H9 (cell line): ENCODE data around the gene KLK10. TPM values are rescaled to one million over a fixed set of nuclear protein-coding genes. Genes with fewer than 3 reads are reported as not detected.

Experiments used
- DNase-seq: peaks from one replicate; pipeline ENCODE4 v3.0.0-alpha.2; 2017
- H2AFZ ChIP-seq: one replicate; pipeline ENCODE4 v1.6.1; 2013; ENCODE audit warnings: mild to moderate bottlenecking, low read length, control low read depth, moderate library complexity
- H2AK5ac ChIP-seq: 2 replicates; pipeline ENCODE4 v1.6.1; 2013; ENCODE audit warnings: low read length, control low read depth, mixed read lengths; ENCODE audit not compliant: insufficient read length
- H2BK120ac ChIP-seq: one replicate; pipeline ENCODE4 v1.6.1; 2013; ENCODE audit warnings: low read depth, mild to moderate bottlenecking, low read length, control low read depth, inconsistent platforms; ENCODE audit not compliant: poor library complexity, severe bottlenecking
- H2BK12ac ChIP-seq: 2 replicates; pipeline ENCODE4 v1.6.1; 2013; ENCODE audit warnings: low read length, control low read depth, mixed read lengths, low read depth; ENCODE audit not compliant: insufficient read length
- H2BK15ac ChIP-seq: 2 replicates; pipeline ENCODE4 v1.6.1; 2013; ENCODE audit warnings: low read depth, low read length, control low read depth
- H2BK20ac ChIP-seq: one replicate; pipeline ENCODE4 v1.6.1; 2013; ENCODE audit warnings: low read depth, mild to moderate bottlenecking, low read length, control low read depth, inconsistent platforms; ENCODE audit not compliant: poor library complexity, severe bottlenecking
- H2BK5ac ChIP-seq: 2 replicates; pipeline ENCODE4 v1.6.1; 2013; ENCODE audit warnings: low read length, control low read depth, mixed read lengths; ENCODE audit not compliant: insufficient read length
- H3K14ac ChIP-seq: 2 replicates; pipeline ENCODE4 v1.6.1; 2013; ENCODE audit warnings: low read length, control low read depth; ENCODE audit not compliant: insufficient read depth
- H3K18ac ChIP-seq: 2 replicates; pipeline ENCODE4 v1.6.1; 2013; ENCODE audit warnings: low read depth, mild to moderate bottlenecking, mixed read lengths, low read length, control low read depth; ENCODE audit not compliant: insufficient read length
- H3K23ac ChIP-seq: 2 replicates; pipeline ENCODE4 v1.6.1; 2013; ENCODE audit warnings: low read length, control low read depth, mixed read lengths, low read depth; ENCODE audit not compliant: insufficient read length
- H3K23me2 ChIP-seq: 2 replicates; pipeline ENCODE4 v1.6.1; 2013; ENCODE audit warnings: low read depth, mild to moderate bottlenecking, mixed read lengths, low read length, control low read depth; ENCODE audit not compliant: insufficient read length, poor library complexity, severe bottlenecking
- H3K27ac ChIP-seq: 2 replicates; pipeline ENCODE4 v1.5.1; 2013; ENCODE audit warnings: low read length, control low read depth, mixed read lengths, low read depth; ENCODE audit not compliant: insufficient read length
- H3K27me3 ChIP-seq: 2 replicates; pipeline ENCODE4 v1.6.1; 2013; ENCODE audit warnings: low read length, control low read depth, inconsistent platforms; ENCODE audit not compliant: insufficient read depth
- H3K4ac ChIP-seq: 2 replicates; pipeline ENCODE4 v1.6.1; 2013; ENCODE audit warnings: low read depth, mild to moderate bottlenecking, control low read depth, inconsistent platforms, low read length, moderate library complexity
- H3K4me1 ChIP-seq: 2 replicates; pipeline ENCODE4 v1.6.1; 2013; ENCODE audit warnings: low read length, control low read depth, inconsistent platforms; ENCODE audit not compliant: insufficient read depth
- H3K4me2 ChIP-seq: 2 replicates; pipeline ENCODE4 v1.6.1; 2013; ENCODE audit warnings: low read length, control low read depth, mixed read lengths; ENCODE audit not compliant: insufficient read length, insufficient read depth
- H3K56ac ChIP-seq: 2 replicates; pipeline ENCODE4 v1.6.1; 2013; ENCODE audit warnings: low read depth, mild to moderate bottlenecking, mixed read lengths, low read length, control low read depth; ENCODE audit not compliant: insufficient read length
- H3K79me1 ChIP-seq: 2 replicates; pipeline ENCODE4 v1.6.1; 2013; ENCODE audit warnings: low read depth, mild to moderate bottlenecking, moderate library complexity, low read length, control low read depth, inconsistent platforms; ENCODE audit not compliant: insufficient read depth, poor library complexity, severe bottlenecking
- H3K79me2 ChIP-seq: 2 replicates; pipeline ENCODE4 v1.6.1; 2013; ENCODE audit warnings: low read length, control low read depth, inconsistent platforms; ENCODE audit not compliant: insufficient read depth
- H3K9ac ChIP-seq: 2 replicates; pipeline ENCODE4 v1.6.1; 2013; ENCODE audit warnings: low read length, control low read depth, mixed read lengths; ENCODE audit not compliant: insufficient read length; ENCODE audit errors: extremely low read depth
- H3K9me3 ChIP-seq: one replicate; pipeline ENCODE4 v1.6.1; 2013; ENCODE audit warnings: low read depth, low read length, inconsistent platforms; ENCODE audit not compliant: control insufficient read depth
- H3T11ph ChIP-seq: one replicate; pipeline ENCODE4 v1.6.1; 2013; ENCODE audit warnings: mild to moderate bottlenecking, low read length, control low read depth, inconsistent platforms
- H4K20me1 ChIP-seq: one replicate; pipeline ENCODE4 v1.6.1; 2013; ENCODE audit not compliant: control insufficient read depth, insufficient read length, insufficient read depth
- H4K5ac ChIP-seq: 2 replicates; pipeline ENCODE4 v1.6.1; 2013; ENCODE audit warnings: low read depth, mild to moderate bottlenecking, mixed read lengths, low read length, control low read depth; ENCODE audit not compliant: insufficient read length
- H4K8ac ChIP-seq: replicated peaks from 2 replicates; pipeline ENCODE4 v1.6.1; 2013; ENCODE audit warnings: low read length, control low read depth, mixed read lengths, low read depth; ENCODE audit not compliant: insufficient read length
- H4K91ac ChIP-seq: 2 replicates; pipeline ENCODE4 v1.6.1; 2013; ENCODE audit warnings: low read depth, mild to moderate bottlenecking, moderate library complexity, mixed read lengths, low read length, control low read depth; ENCODE audit not compliant: insufficient read length
- H3K27ac Mint-ChIP-seq, 3 experiments: 2 replicates in 2 of 3; 3 replicates in 1 of 3; pipeline ENCODE4 v1.8.0; 2020 to 2021; ENCODE audit warnings: mixed read lengths in 3 of 3, mild to moderate bottlenecking in 1 of 3, moderate library complexity in 1 of 3
- H3K27me3 Mint-ChIP-seq: 2 replicates; pipeline ENCODE4 v1.8.0; 2021; ENCODE audit warnings: low read depth, mild to moderate bottlenecking, moderate library complexity, mixed read lengths
- H3K36me3 Mint-ChIP-seq, 3 experiments: 2 replicates in 2 of 3; 3 replicates in 1 of 3; pipeline ENCODE4 v1.8.0; 2020 to 2021; ENCODE audit warnings: low read depth in 3 of 3, mixed read lengths in 3 of 3; ENCODE audit not compliant: insufficient read depth in 1 of 3
- H3K4me1 Mint-ChIP-seq, 2 experiments: 2 replicates each; pipeline ENCODE4 v1.8.0; 2020; ENCODE audit warnings: mixed read lengths in 2 of 2
- H3K4me3 Mint-ChIP-seq, 2 experiments: 2 replicates in 1 of 2; 3 replicates in 1 of 2; pipeline ENCODE4 v1.8.0; 2020 to 2021; ENCODE audit warnings: mild to moderate bottlenecking in 2 of 2, mixed read lengths in 2 of 2, moderate library complexity in 1 of 2
- H3K9me3 Mint-ChIP-seq, 2 experiments: 2 replicates in 1 of 2; 3 replicates in 1 of 2; pipeline ENCODE4 v1.8.0; 2020; ENCODE audit warnings: mild to moderate bottlenecking in 2 of 2, mixed read lengths in 2 of 2, moderate library complexity in 1 of 2
- WGBS: extraction: QIAGEN DNeasy Blood & Tissue Kit; methylation state at CpG from one replicate; pipeline ENCODE4 v1.1.7; 2013; ENCODE audit warnings: missing lambda C conversion rate, low lambda C conversion rate, mixed read lengths; ENCODE audit not compliant: insufficient read length; ENCODE audit errors: extremely low coverage; 5-methylcytosine and 5-hydroxymethylcytosine counted together
- total RNA-seq: library from RNA; stranded (reverse); gene quantifications from 2 replicates; pipeline ENCODE4 v1.2.1, GENCODE V29; 2021
- TF ChIP-seq, protein P1 (sequence below): fragments of 200-600 bp; sonication (generic); conservative IDR thresholded peaks from 3 replicates; pipeline ENCODE4 v1.8.0; 2021; ENCODE audit warnings: antibody characterized with exemption, mild to moderate bottlenecking

KLK10 gene
- total RNA-seq, 1 experiment from 2014 or later, result 1.3 TPM

DNA sequence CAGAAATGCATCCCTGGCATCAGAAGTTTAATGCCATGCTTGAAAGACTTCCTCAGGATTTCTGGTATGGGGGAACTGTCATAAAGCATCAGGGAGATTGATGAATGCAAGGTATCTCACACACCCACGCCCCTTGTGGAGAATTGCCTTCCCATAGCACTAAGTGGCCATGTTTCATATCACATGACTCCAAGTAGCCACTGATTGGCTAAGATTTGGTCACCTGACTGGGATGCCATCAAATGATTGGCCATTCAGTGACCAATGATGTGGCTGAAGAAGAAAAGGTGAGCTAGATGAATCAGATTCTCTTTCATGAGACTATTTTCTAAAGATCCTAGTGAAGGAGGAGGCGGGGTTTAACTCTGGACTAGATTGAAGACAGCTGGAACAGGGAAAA is 25.4 kb downstream of the KLK10 start:
- no peak overlapping the region for H4K91ac ChIP-seq
- H2AFZ ChIP-seq, result no peak overlapping the region
- Mint-ChIP-seq H3K4me3 (no peak overlapping the region), H3K4me1 (peaks cover 2 to 13% of the 10 kb centered on the region in 2 experiments; a peak in 2 of 4 replicates), H3K27ac (no peak overlapping the region), H3K27me3 (peaks cover 42% of the 10 kb centered on the region), H3K36me3 (no peaks in the 10 kb centered on the region; a peak in 1 of 7 replicates), H3K9me3 (peaks cover 0 to 4% of the 10 kb centered on the region in 2 experiments; a peak in 2 of 5 replicates)
- no peak overlapping the region for H2AK5ac ChIP-seq
- H3K18ac ChIP-seq, result no peak overlapping the region
- no peaks in the 10 kb centered on the region for H3K79me1 ChIP-seq
- H3K79me2 ChIP-seq, result no peaks in the 10 kb centered on the region
- H2BK15ac ChIP-seq, result no peak overlapping the region
- no peak overlapping the region for H3K4ac ChIP-seq
- H3K23ac ChIP-seq, result no peak overlapping the region
- no peak overlapping the region for H3K14ac ChIP-seq
- no peak overlapping the region for H4K8ac ChIP-seq
- H3K27ac ChIP-seq, result no peak overlapping the region
- no peak overlapping the region for H2BK20ac ChIP-seq
- no peaks in the 10 kb centered on the region for H3K23me2 ChIP-seq
- H3K9me3 ChIP-seq, result no peaks in the 10 kb centered on the region
- TF ChIP-seq, protein P1, sequence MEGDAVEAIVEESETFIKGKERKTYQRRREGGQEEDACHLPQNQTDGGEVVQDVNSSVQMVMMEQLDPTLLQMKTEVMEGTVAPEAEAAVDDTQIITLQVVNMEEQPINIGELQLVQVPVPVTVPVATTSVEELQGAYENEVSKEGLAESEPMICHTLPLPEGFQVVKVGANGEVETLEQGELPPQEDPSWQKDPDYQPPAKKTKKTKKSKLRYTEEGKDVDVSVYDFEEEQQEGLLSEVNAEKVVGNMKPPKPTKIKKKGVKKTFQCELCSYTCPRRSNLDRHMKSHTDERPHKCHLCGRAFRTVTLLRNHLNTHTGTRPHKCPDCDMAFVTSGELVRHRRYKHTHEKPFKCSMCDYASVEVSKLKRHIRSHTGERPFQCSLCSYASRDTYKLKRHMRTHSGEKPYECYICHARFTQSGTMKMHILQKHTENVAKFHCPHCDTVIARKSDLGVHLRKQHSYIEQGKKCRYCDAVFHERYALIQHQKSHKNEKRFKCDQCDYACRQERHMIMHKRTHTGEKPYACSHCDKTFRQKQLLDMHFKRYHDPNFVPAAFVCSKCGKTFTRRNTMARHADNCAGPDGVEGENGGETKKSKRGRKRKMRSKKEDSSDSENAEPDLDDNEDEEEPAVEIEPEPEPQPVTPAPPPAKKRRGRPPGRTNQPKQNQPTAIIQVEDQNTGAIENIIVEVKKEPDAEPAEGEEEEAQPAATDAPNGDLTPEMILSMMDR, result no peak
- WGBS, result no CpG with 5 or more reads among the region's 2 CpGs
- no peak overlapping the region for H3T11ph ChIP-seq
- no peaks in the 10 kb centered on the region for H3K27me3 ChIP-seq
- H3K9ac ChIP-seq, result no peak overlapping the region
- no peak for DNase-seq
- H3K56ac ChIP-seq, result no peak overlapping the region
- no peak overlapping the region for H2BK120ac ChIP-seq
- H4K5ac ChIP-seq, result no peak overlapping the region
- H3K4me1 ChIP-seq, result no peaks in the 10 kb centered on the region
- no peak overlapping the region for H3K4me2 ChIP-seq
- H4K20me1 ChIP-seq, result no peaks in the 10 kb centered on the region
- H2BK12ac ChIP-seq, result no peak overlapping the region
- H2BK5ac ChIP-seq, result no peak overlapping the region
